ENCODE data around the gene MAGEA11.
"Not testable (repeated sequence)": the region's sequence is repeated elsewhere in the genome, so short reads cannot be mapped to it uniquely, and the experiment has no call there.

MAGEA11 gene, protein sequence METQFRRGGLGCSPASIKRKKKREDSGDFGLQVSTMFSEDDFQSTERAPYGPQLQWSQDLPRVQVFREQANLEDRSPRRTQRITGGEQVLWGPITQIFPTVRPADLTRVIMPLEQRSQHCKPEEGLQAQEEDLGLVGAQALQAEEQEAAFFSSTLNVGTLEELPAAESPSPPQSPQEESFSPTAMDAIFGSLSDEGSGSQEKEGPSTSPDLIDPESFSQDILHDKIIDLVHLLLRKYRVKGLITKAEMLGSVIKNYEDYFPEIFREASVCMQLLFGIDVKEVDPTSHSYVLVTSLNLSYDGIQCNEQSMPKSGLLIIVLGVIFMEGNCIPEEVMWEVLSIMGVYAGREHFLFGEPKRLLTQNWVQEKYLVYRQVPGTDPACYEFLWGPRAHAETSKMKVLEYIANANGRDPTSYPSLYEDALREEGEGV

DNA sequence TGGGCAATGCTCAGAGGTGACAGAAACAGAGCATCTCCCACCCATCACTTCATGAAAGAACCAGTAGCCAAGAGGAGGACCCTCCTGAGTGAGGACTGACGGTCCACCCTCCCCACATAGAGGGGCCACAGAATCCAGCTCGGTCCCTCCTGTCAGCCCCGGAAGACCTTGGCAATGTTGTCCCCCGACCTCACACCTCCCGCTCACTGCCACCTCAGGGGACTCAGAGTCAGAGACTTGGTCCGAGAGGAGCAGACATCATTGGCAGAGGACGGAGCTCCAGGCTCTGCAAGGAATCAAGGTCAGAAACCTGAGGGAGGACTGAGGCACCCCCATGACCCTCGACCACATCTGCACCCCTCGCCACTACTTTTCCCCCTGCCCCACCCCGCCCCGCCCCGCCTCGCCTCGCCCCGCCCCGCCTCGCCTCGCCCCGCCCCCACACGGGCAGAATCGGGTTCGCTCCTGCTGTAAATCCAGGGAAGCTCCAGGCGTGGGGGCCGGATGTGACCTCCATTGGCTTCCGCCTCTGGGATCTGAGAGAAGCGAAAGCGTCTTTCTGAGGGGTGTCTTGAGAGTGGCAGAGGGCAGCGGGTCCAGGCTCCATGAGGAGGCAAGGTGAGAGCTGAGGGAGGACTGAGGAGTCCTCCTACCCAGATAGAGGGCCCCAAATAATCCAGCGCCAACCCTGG lies at the start of gene MAGEA11:
TSS of gene MAGEA11 (plus strand) at position 516 of the 692 bp plus-strand sequence. CDS start 1,100 bp downstream, outside the sequence.
- DNase-seq = no peak
- intact Hi-C loops (cut with DNase I; ENCODE audit: low total_unique reads) = loop anchor here (10.0 kb wide), 1 partner anchor 783 kb away; no protein-coding TSS in a partner anchor
- H3K9me3 ChIP-seq = no peaks in the 10 kb centered on the region

DNA sequence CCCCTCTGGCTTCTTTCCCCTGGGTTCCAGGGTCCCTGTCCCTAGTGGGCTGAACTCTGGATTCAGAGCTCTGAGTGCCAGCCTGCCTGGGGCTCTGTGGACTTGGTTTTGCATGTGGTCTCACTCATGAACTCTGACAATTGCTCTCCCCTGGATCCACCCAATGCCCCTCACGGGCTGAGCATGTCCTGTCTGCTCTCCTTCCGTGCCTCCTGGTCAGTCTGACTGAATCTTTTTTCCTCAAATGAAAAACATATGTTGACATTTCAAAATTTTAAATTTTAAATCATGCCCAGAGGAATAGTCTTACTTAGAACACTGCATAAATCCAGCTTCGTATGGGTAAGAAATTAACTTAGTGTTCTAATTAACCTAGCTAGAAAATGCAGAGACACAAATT lies 36.8 kb upstream of the MAGEA11 start:
- H3K27ac ChIP-seq; H3K27me3 ChIP-seq; H3K4me3 ChIP-seq; H3K4me1 ChIP-seq; DNase-seq; intact Hi-C loops (cut with DNase I; ENCODE audit: low total_unique reads); H3K9me3 ChIP-seq; H3K36me3 ChIP-seq: not testable (repeated sequence)

More for the DNA sequence above, at the start of gene MAGEA11:
- Histone ChIP-seq H3K36me3 (no peaks in the 10 kb centered on the region), H3K27ac (no peak within 1 kb of the TSS), H3K27me3 (no peaks in the 10 kb centered on the region), H3K4me3 (no peak within 1 kb of the TSS), H3K4me1 (no peaks in the 10 kb centered on the region)
- TF ChIP-seq, protein P1, sequence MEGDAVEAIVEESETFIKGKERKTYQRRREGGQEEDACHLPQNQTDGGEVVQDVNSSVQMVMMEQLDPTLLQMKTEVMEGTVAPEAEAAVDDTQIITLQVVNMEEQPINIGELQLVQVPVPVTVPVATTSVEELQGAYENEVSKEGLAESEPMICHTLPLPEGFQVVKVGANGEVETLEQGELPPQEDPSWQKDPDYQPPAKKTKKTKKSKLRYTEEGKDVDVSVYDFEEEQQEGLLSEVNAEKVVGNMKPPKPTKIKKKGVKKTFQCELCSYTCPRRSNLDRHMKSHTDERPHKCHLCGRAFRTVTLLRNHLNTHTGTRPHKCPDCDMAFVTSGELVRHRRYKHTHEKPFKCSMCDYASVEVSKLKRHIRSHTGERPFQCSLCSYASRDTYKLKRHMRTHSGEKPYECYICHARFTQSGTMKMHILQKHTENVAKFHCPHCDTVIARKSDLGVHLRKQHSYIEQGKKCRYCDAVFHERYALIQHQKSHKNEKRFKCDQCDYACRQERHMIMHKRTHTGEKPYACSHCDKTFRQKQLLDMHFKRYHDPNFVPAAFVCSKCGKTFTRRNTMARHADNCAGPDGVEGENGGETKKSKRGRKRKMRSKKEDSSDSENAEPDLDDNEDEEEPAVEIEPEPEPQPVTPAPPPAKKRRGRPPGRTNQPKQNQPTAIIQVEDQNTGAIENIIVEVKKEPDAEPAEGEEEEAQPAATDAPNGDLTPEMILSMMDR (IDR thresholded peaks at IDR 0.05) = no peak

DNA sequence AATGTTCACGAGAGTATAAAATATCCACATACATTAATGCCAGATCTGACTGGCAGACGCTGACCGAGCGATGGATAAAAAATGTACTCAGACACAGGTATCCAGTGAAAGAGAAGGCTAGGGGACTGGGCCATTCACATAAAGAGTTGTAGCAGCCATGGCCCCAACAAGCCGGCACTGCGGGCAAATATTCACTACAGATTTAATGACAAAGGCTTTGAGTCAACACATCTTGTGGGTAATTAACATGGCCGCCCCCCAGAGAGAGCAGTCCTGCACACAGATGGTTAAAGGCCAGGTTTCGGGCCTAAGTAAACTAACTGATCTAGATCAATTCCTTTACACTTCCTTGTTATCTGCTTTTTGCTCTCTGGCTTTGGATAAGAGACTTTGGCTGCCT lies 36.3 kb upstream of the MAGEA11 start:
- H3K36me3 ChIP-seq; H3K4me1 ChIP-seq; intact Hi-C loops (cut with DNase I; ENCODE audit: low total_unique reads); H3K4me3 ChIP-seq; H3K9me3 ChIP-seq; H3K27ac ChIP-seq; DNase-seq; H3K27me3 ChIP-seq: not testable (repeated sequence)

DNA sequence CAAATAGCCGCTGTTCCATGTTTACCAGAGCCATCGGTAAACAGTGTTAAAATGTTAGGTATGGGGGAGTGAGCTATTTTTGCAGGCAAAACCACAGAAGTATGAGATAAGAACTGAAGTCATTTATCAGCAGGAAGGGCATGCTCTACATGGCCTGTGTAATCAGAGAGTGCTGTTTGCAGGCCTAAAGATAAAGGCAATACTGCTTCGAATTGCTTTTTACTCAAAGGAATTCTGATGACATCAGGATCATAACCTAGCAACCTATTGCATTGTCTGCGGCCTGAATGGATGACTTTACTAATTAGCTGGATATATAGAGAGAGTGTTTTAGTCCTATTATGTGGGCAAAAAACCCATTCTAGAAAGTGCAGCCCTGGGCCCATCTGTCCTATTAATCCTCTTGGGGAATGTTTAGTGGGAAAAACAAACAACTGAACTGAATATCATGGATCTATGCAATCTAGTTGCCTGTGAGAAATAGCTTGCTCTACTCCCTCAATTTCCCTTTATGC lies 32.6 kb upstream of the MAGEA11 start:
- H3K4me3 ChIP-seq; H3K36me3 ChIP-seq; intact Hi-C loops (cut with DNase I; ENCODE audit: low total_unique reads): not testable (repeated sequence)

DNA sequence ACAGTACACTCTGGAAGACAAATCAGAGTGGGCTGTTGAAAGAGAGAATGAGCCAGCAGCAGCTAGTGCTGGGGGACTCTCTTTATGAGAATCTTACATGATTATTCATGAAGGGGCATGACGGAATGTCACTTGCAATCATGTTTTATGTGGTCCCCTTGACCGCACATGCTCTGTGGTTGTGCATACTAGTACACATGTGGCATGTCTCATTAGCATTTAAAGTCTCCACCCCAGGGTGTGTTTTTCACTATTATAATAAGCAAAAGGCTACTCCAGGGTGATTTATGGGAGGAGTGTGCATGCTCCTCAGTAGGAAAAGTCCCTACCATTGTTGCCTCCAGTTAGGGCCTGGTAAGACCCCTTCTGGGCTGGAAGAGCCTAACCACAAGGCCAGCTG lies 30.7 kb upstream of the MAGEA11 start:
- Histone ChIP-seq H3K4me3 (no peak overlapping the region), H3K36me3 (no peaks in the 10 kb centered on the region), H3K27ac (no peak overlapping the region), H3K27me3 (no peaks in the 10 kb centered on the region), H3K9me3 (no peaks in the 10 kb centered on the region), H3K4me1 (no peaks in the 10 kb centered on the region)
- TF ChIP-seq, protein P1 (IDR thresholded peaks at IDR 0.05) = no peak
- DNase-seq = no peak
- intact Hi-C loops (cut with DNase I; ENCODE audit: low total_unique reads) = no loop called here

More for the DNA sequence above, 32.6 kb upstream of the MAGEA11 start:
- H3K27ac ChIP-seq, DNase-seq, H3K27me3 ChIP-seq, H3K9me3 ChIP-seq, H3K4me1 ChIP-seq: not testable (repeated sequence)

DNA sequence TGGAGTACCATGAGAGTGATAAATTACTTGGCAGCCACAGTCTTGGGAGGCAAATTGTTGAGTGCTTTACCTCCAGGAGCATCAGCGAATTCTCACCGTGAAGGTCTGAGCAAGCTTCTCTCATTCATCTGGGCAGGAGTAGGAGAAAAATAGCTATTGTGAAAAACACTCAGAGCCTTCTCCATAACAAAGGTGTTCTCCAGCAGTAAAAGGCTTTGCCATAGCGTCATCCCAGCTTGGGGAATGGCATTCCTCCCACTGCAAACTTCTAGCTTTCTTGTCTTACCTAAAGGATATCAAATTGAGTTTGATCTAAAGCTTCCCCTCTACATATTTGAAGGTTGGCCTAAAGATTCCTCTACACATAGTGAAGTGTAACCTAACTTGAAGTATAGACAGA lies 29.8 kb upstream of the MAGEA11 start:
- intact Hi-C loops (cut with DNase I; ENCODE audit: low total_unique reads) = no loop called here
- TF ChIP-seq, protein P1 (IDR thresholded peaks at IDR 0.05) = no peak
- Histone ChIP-seq H3K9me3 (no peaks in the 10 kb centered on the region), H3K27me3 (no peaks in the 10 kb centered on the region), H3K4me1 (no peaks in the 10 kb centered on the region), H3K4me3 (no peak overlapping the region), H3K27ac (no peak overlapping the region), H3K36me3 (no peaks in the 10 kb centered on the region)
- no peak for DNase-seq
